Measurements from ENCODE around the gene DDX39A.

DNA sequence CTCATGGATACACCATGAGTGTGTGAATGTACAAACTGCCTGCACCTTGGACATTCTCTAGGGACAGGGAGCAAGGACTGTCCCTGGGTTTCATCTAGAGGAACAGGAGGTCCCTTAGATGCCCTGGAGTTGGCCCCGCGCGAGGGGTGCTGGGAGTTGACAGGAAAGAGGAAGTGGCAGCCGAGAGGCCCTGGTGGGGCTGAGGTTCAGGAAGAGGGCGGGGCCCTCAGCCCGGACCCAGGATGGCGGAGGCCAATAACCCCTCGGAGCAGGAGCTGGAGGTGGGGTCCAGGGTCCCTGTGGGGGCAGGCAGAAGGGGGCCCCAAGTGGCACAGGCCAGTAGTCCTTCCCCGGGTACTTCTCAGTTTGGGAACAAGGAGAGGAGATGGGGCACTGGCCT lies 20.9 kb upstream of the DDX39A start:
- TF ChIP-seq PKNOX1 (IDR thresholded peaks at IDR 0.05) (no peak), ARNT (IDR thresholded peaks at IDR 0.05) (no peak), TARDBP (IDR thresholded peaks at IDR 0.05) (no peak), SP1 (IDR thresholded peaks at IDR 0.05) (no peak), NFRKB (IDR thresholded peaks at IDR 0.05) (no peak), FOXM1 (IDR thresholded peaks at IDR 0.05; ENCODE audit: borderline replicate concordance) (no peak), LEF1 (IDR thresholded peaks at IDR 0.05; ENCODE audit: borderline replicate concordance) (no peak), SUZ12 (IDR thresholded peaks at IDR 0.05) (no peak), FOXA1 (IDR thresholded peaks at IDR 0.05) (no peak), BHLHE40 (IDR thresholded peaks at IDR 0.05; ENCODE audit: borderline replicate concordance) (no peak), L3MBTL2 (conservative IDR thresholded peaks at IDR 0.05) (no peak), CTBP1 (IDR thresholded peaks at IDR 0.05; ENCODE audit: borderline replicate concordance) (no peak), ZNF384 (IDR thresholded peaks at IDR 0.05) (no peak)

Data from HEK293T (cell line).